CD4-positive, CD25-positive, alpha-beta regulatory T cell (primary cell): ENCODE measurements around the gene MTA1. TPM values are rescaled to one million over a fixed set of nuclear protein-coding genes. Genes with fewer than 3 reads are reported as not detected.

Experiments
- ATAC-seq, 2 donors: fragments of 150-1000 bp; cut with Tn5 transposase; one replicate each; pipeline ENCODE4 v1.10.0; 2021; ENCODE audit warnings: low read depth in 2 of 2, moderate number of reproducible peaks in 2 of 2, moderate library complexity in 1 of 2
- DNase-seq, 3 donors: peaks; one replicate each; pipeline versions ENCODE4 v3.0.0 to v3.0.0-alpha.2; 2012 to 2022; ENCODE audit warnings: mixed read lengths in 1 of 3
- H3K27ac ChIP-seq: one replicate; pipeline ENCODE4 v1.7.0; 2013; ENCODE audit warnings: mild to moderate bottlenecking, low read length; ENCODE audit not compliant: insufficient read depth, poor library complexity, severe bottlenecking
- H3K27me3 ChIP-seq: one replicate; pipeline ENCODE4 v1.7.0; 2013; ENCODE audit warnings: low read length; ENCODE audit not compliant: control insufficient read depth, insufficient read depth
- H3K36me3 ChIP-seq: one replicate; pipeline ENCODE4 v1.7.0; 2013; ENCODE audit warnings: mild to moderate bottlenecking, low read length, moderate library complexity; ENCODE audit not compliant: control insufficient read depth, insufficient read depth
- H3K4me1 ChIP-seq: 2 replicates; pipeline ENCODE4 v1.7.0; 2013; ENCODE audit warnings: mild to moderate bottlenecking, low read length; ENCODE audit not compliant: insufficient read depth, control insufficient read depth, poor library complexity, severe bottlenecking
- H3K4me3 ChIP-seq: one replicate; pipeline ENCODE4 v1.7.0; 2013; ENCODE audit warnings: low read depth, mild to moderate bottlenecking, low read length, moderate library complexity
- H3K9me3 ChIP-seq, 2 experiments: 1 replicate in 1 of 2; 2 replicates in 1 of 2; pipeline ENCODE4 v1.7.0; 2013; ENCODE audit warnings: low read length in 2 of 2, mild to moderate bottlenecking in 1 of 2, moderate library complexity in 1 of 2; ENCODE audit not compliant: control insufficient read depth in 2 of 2
- H3K27ac Mint-ChIP-seq, 3 donors: one replicate each; pipeline ENCODE4 v1.8.0; 2020 to 2022; ENCODE audit warnings: mild to moderate bottlenecking in 3 of 3, mixed read lengths in 3 of 3, moderate library complexity in 2 of 3
- H3K27me3 Mint-ChIP-seq: one replicate; pipeline ENCODE4 v1.8.0; 2022; ENCODE audit warnings: mild to moderate bottlenecking, mixed read lengths
- H3K36me3 Mint-ChIP-seq: one replicate; pipeline ENCODE4 v1.8.0; 2020; ENCODE audit warnings: mixed read lengths
- H3K4me1 Mint-ChIP-seq, 4 donors: one replicate each; pipeline ENCODE4 v1.8.0; 2020 to 2022; ENCODE audit warnings: mixed read lengths in 4 of 4, mild to moderate bottlenecking in 1 of 4
- H3K4me3 Mint-ChIP-seq, 4 donors: one replicate each; pipeline ENCODE4 v1.8.0; 2020 to 2022; ENCODE audit warnings: mild to moderate bottlenecking in 4 of 4, mixed read lengths in 4 of 4, moderate library complexity in 3 of 4
- H3K9me3 Mint-ChIP-seq, 7 donors: one replicate each; pipeline ENCODE4 v1.8.0; 2020 to 2022; ENCODE audit warnings: mixed read lengths in 7 of 7, mild to moderate bottlenecking in 3 of 7, moderate library complexity in 2 of 7
- polyA plus RNA-seq, 4 donors: library from polyadenylated mRNA; unstranded; fragments of 300-500 nt; fragmentation: Illumina TruSeq; gene quantifications; one replicate each; pipeline ENCODE4 v1.2.3, GENCODE V29; 2021
- total RNA-seq: library from RNA; stranded (reverse); gene quantifications from one replicate; pipeline ENCODE4 v1.2.3, GENCODE V29; 2022

Gene MTA1
- total and polyA plus RNA-seq, 5 donors from 2014 or later, result 2.5 to 123 (median 3.1) TPM

DNA sequence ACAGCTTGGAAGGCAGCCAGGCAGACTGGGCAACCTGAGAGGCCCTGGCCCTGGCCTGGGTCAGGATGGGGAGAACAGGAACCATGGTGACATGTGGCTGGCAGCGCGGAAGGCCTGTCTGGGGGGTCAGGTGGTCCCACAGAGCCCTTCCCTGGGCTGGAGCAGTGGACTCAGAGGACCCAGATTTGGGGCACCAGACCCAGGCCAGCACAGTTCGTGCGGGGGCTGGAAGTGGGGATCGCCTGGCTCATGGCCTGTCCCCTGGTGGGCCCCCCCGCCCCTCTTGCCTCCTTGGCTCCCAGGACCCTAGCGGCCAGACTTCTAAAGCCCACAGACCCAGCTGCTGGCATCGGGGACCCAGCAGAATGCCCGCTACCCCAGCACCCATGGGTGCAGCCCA is 21.4 kb downstream of the MTA1 start:
- H3K4me1 Mint-ChIP-seq, result peaks cover 0 to 9% (median 5%) of the 10 kb centered on the region in 4 donors
- Histone ChIP-seq H3K36me3 (no peaks in the 10 kb centered on the region), H3K27ac (no peak overlapping the region), H3K9me3 (no peaks in the 10 kb centered on the region), H3K4me3 (no peak overlapping the region), H3K4me1 (no peaks in the 10 kb centered on the region), H3K27me3 (no peaks in the 10 kb centered on the region)
- peaks cover 4% of the 10 kb centered on the region for H3K36me3 Mint-ChIP-seq
- H3K27ac Mint-ChIP-seq, result no peak overlapping the region
- H3K9me3 Mint-ChIP-seq, result no peaks in the 10 kb centered on the region
- no peak overlapping the region for H3K4me3 Mint-ChIP-seq
- ATAC-seq (no peak), DNase-seq (no peak)
- H3K27me3 Mint-ChIP-seq, result no peaks in the 10 kb centered on the region

DNA sequence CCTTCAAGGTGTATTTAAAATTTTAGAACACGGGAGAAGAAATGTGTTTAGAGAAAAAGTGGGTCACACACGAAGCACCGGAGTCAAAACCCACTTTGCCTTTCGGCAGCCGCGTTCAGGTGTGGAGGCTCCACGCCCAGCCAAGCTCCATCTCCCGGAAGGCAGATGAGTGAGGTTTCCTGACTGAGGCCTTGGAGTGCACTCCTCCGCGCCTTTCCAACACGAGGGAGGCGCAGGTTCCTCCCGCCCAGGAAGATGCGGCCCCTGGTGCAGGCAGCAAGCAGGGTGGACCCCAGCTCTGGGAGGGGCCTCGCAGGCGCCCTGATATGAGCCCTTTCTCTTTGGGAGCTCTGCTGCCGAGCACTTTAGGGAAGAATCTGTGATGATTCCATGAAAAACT is 22.5 kb downstream of the MTA1 start:
- no peak overlapping the region for H3K27ac ChIP-seq
- no peaks in the 10 kb centered on the region for H3K9me3 ChIP-seq
- no peak for DNase-seq
- Mint-ChIP-seq H3K36me3 (peaks cover 4% of the 10 kb centered on the region), H3K4me3 (no peak overlapping the region), H3K9me3 (no peaks in the 10 kb centered on the region), H3K27ac (no peak overlapping the region), H3K27me3 (no peaks in the 10 kb centered on the region), H3K4me1 (peaks cover 0 to 4% (median 2%) of the 10 kb centered on the region in 4 donors)
- no peak for ATAC-seq
- H3K36me3 ChIP-seq, result no peaks in the 10 kb centered on the region
- no peaks in the 10 kb centered on the region for H3K4me1 ChIP-seq
- H3K27me3 ChIP-seq, result no peaks in the 10 kb centered on the region
- H3K4me3 ChIP-seq, result no peak overlapping the region

DNA sequence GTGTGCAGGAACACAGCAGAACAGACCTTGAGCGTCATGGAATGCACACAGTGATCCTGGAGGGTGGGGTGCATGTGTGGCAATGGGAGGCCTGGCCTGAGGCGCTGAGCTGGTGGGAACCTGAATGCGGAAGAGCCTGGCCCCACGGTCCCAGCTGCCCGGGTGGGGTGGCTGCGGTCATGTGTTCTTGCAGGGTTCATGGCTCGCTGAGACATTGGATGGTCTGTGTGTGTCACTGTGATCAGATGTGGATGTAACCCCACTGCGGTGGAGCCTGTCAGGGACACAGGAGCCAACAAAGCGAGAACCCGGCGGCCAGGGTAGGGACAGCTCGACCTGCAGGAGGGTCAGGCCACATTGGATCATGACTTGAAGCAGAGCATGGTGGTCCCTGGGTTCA is 23.2 kb downstream of the MTA1 start:
- no peaks in the 10 kb centered on the region for H3K27me3 ChIP-seq
- H3K9me3 ChIP-seq, result no peaks in the 10 kb centered on the region
- Mint-ChIP-seq H3K4me1 (peaks cover 0 to 4% (median 2%) of the 10 kb centered on the region in 4 donors), H3K27ac (peak overlapping the region in 1 of 3 donors; percentile 31), H3K4me3 (no peak overlapping the region), H3K27me3 (no peaks in the 10 kb centered on the region), H3K36me3 (peaks cover 4% of the 10 kb centered on the region), H3K9me3 (no peaks in the 10 kb centered on the region)
- H3K4me3 ChIP-seq, result no peak overlapping the region
- H3K4me1 ChIP-seq, result no peaks in the 10 kb centered on the region
- DNase-seq (no peak), ATAC-seq (no peak)
- H3K36me3 ChIP-seq, result no peaks in the 10 kb centered on the region
- H3K27ac ChIP-seq, result no peak overlapping the region

DNA sequence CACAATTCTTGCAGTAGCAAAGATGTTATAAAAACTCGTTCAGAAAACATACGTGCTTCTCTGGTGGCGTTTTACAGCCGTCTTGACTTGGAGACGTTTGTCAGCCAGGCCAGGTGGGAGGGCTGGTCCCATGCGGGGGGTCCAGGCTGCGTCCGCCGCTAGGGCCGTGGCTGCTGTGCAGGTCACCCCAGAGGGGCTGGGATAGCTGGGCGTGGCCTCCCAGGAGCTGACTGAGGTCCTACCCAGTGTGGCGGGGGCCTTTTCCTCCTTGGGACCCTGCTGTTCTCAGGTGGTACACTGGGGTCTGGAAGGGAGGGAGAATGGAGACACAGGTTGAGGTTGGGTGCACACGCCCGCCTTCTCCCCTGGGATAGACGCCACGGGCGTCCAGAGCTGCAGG is 25.2 kb downstream of the MTA1 start:
- Mint-ChIP-seq H3K36me3 (peaks cover 4% of the 10 kb centered on the region), H3K27me3 (no peaks in the 10 kb centered on the region), H3K4me1 (peaks cover 0 to 4% (median 2%) of the 10 kb centered on the region in 4 donors), H3K4me3 (no peak overlapping the region), H3K9me3 (no peaks in the 10 kb centered on the region), H3K27ac (no peak overlapping the region)
- H3K36me3 ChIP-seq, result no peaks in the 10 kb centered on the region
- no peak overlapping the region for H3K4me3 ChIP-seq
- H3K9me3 ChIP-seq, result no peaks in the 10 kb centered on the region
- no peak overlapping the region for H3K27ac ChIP-seq
- no peak for DNase-seq
- H3K27me3 ChIP-seq, result no peaks in the 10 kb centered on the region
- H3K4me1 ChIP-seq, result peaks cover 7% of the 10 kb centered on the region
- ATAC-seq, result no peak

DNA sequence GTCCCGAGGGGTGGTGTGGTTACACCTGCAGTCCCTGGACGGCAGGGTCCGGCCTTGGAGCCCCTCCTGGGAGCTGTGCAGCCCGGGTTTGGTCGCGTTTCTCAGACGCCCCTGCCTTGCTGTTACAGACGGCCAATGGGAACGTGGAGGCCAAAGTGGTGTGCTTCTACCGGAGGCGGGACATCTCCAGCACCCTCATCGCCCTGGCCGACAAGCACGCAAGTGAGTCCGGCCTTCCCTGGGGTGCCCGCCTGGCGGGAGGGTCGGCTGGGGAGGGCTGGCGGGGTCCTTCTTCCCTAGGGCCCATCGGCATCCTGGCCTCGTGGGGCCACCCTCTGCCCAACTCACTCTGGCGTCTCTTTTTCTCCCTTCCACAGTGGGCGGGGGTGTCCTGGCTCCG is 25.7 kb downstream of the MTA1 start:
- no peaks in the 10 kb centered on the region for H3K27me3 ChIP-seq
- no peak overlapping the region for H3K4me3 Mint-ChIP-seq
- H3K36me3 Mint-ChIP-seq, result peaks cover 4% of the 10 kb centered on the region
- no peaks in the 10 kb centered on the region for H3K9me3 Mint-ChIP-seq
- no peaks in the 10 kb centered on the region for H3K9me3 ChIP-seq
- no peak overlapping the region for H3K27ac ChIP-seq
- H3K36me3 ChIP-seq, result peaks cover 4% of the 10 kb centered on the region
- no peaks in the 10 kb centered on the region for H3K27me3 Mint-ChIP-seq
- H3K4me1 ChIP-seq, result peaks cover 7% of the 10 kb centered on the region
- no peak for DNase-seq
- H3K27ac Mint-ChIP-seq, result peak overlapping the region in 1 of 3 donors; percentile 38
- H3K4me3 ChIP-seq, result no peak overlapping the region
- ATAC-seq, result no peak
- H3K4me1 Mint-ChIP-seq, result peaks cover 0 to 4% (median 2%) of the 10 kb centered on the region in 4 donors

DNA sequence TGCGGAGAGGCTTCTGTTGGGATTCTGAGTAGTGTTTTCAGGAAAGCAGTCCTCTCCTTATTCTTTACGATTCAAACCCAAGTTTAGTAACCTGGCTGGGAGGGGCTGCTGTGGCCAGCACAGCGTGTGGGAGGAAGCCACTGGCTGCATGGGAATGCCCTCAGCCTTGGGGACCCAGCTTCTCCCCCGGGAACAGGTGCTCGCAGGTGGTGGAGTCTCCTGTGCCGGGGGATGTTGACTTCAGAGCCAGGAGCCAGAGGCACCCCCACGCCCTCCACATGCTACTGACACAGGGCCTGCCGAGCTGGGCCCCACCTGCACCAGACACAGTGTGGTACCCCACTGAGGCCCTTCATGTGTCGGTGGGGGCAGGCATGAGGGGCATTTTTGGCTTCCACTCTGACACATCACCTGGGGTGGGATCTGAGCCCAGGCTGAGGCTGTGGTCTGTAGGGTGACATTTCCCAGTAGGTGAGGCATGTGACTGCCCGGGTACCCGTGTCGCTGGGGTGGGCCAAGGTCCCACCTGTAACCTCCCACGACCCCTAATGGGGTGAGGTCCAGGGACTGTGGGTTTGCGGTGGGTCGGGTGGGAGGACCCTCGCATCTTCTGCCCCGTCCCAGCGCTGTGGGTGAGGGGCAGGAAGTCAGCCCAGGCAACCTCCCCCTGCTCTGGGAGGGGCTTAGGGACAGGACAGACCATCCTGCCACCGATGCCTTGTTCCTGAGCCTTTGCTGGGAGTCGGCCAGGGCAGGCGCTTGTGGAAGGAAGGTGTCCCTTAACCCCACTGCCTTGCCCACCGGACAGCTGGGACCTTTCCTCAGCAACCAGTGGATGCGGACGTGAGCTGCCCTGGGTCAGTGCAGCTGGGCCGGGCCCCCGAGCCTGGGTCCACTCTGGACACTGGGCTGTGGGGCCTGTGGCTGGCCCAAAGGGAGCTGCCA is 26.5 kb downstream of the MTA1 start:
- no peaks in the 10 kb centered on the region for H3K27me3 Mint-ChIP-seq
- H3K4me1 Mint-ChIP-seq, result peaks cover 0 to 4% (median 2%) of the 10 kb centered on the region in 4 donors
- Histone ChIP-seq H3K36me3 (peaks cover 5% of the 10 kb centered on the region), H3K27ac (no peak overlapping the region), H3K4me1 (peaks cover 7% of the 10 kb centered on the region), H3K4me3 (no peak overlapping the region), H3K27me3 (no peaks in the 10 kb centered on the region), H3K9me3 (no peaks in the 10 kb centered on the region)
- no peaks in the 10 kb centered on the region for H3K9me3 Mint-ChIP-seq
- ATAC-seq, result no peak
- H3K27ac Mint-ChIP-seq, result peak overlapping the region in 1 of 3 donors; percentile 38
- no peak overlapping the region for H3K4me3 Mint-ChIP-seq
- H3K36me3 Mint-ChIP-seq, result peaks cover 4% of the 10 kb centered on the region
- DNase-seq, result no peak

DNA sequence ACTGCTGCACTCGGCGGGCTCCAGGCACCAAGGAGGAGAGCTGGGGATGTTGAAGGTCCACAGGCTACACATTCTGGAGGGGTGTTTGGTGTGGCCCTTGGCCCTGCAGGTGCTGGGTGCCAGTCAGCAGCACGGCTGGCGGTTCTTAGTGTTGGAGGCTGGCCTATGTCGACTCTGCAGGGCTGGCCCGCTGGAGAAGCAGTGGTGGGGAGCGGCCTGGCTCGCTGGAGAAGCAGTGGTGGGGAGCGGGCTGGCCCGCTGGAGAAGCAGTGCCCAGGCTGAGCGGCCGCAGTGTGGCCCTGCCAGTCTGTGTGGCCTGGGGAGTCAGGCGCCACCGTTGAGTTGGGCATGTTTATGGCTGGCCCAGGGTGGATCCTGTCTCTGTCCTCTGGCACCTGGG is 27.3 kb downstream of the MTA1 start:
- Histone ChIP-seq H3K36me3 (peaks cover 9% of the 10 kb centered on the region), H3K27me3 (no peaks in the 10 kb centered on the region), H3K4me1 (peaks cover 7% of the 10 kb centered on the region), H3K9me3 (no peaks in the 10 kb centered on the region), H3K27ac (no peak overlapping the region), H3K4me3 (no peak overlapping the region)
- Mint-ChIP-seq H3K27ac (no peak overlapping the region), H3K4me1 (peaks cover 0 to under 1% (median under 1%) of the 10 kb centered on the region in 4 donors), H3K9me3 (no peaks in the 10 kb centered on the region), H3K27me3 (no peaks in the 10 kb centered on the region), H3K4me3 (no peak overlapping the region), H3K36me3 (peaks cover 4% of the 10 kb centered on the region)
- ATAC-seq (no peak), DNase-seq (no peak)
